ENCODE data around the gene NAGPA. TPM values are rescaled to one million over a fixed set of nuclear protein-coding genes. Genes with fewer than 3 reads are reported as not detected.

Gene NAGPA
- total RNA-seq, 1 experiment from 2014 or later: 15.9 TPM

DNA sequence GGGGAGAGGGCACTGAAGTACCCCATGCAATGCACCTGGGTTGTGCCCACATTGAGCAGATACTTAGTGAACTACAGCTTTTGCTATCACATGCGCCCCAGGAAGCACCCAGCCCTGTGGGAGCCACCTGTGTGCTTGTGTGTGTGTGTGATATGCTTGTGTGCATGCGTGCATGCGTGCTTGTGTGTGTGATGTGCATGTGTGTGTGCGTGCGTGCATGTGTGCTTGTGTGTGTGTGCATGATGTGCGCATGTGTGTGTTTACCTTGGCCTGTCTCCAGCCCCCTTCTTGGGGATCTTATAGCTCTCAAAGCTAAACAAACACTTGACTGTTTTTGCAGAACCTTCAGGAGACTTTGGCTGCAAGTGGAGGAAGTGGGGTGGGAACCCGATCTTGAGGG lies 31.2 kb upstream of the NAGPA start:
- Mint-ChIP-seq H3K36me3 (ENCODE audit: insufficient read depth, unreplicated experiment) (no peaks in the 10 kb centered on the region), H3K4me1 (ENCODE audit: low read depth, unreplicated experiment) (no peaks in the 10 kb centered on the region), H3K4me3 (ENCODE audit: unreplicated experiment) (no peak overlapping the region), H3K9me3 (ENCODE audit: unreplicated experiment) (no peaks in the 10 kb centered on the region), H3K27ac (ENCODE audit: unreplicated experiment) (no peak overlapping the region), H3K27me3 (ENCODE audit: insufficient read depth, unreplicated experiment) (peaks cover 7% of the 10 kb centered on the region)
- CTCF ChIA-PET: no interaction called here
- no TSS peak for BruUV-seq (replicated peaks)
- Histone ChIP-seq H3K9me3 (no peaks in the 10 kb centered on the region), H3K4me1 (no peaks in the 10 kb centered on the region), H3K27me3 (replicated peaks; ENCODE audit: control insufficient read depth, insufficient read depth, low read length) (no peaks in the 10 kb centered on the region), H3K36me3 (ENCODE audit: control insufficient read depth, insufficient read depth, low read length) (no peaks in the 10 kb centered on the region), H3K4me3 (ENCODE audit: low read depth, low read length) (no peak overlapping the region)
- POLR2A ChIA-PET: no interaction called here
- intact Hi-C loops (cut with micrococcal nuclease; ENCODE audit: unreplicated experiment): no loop called here
- no peak for DNase-seq
- TF ChIP-seq, protein P1, sequence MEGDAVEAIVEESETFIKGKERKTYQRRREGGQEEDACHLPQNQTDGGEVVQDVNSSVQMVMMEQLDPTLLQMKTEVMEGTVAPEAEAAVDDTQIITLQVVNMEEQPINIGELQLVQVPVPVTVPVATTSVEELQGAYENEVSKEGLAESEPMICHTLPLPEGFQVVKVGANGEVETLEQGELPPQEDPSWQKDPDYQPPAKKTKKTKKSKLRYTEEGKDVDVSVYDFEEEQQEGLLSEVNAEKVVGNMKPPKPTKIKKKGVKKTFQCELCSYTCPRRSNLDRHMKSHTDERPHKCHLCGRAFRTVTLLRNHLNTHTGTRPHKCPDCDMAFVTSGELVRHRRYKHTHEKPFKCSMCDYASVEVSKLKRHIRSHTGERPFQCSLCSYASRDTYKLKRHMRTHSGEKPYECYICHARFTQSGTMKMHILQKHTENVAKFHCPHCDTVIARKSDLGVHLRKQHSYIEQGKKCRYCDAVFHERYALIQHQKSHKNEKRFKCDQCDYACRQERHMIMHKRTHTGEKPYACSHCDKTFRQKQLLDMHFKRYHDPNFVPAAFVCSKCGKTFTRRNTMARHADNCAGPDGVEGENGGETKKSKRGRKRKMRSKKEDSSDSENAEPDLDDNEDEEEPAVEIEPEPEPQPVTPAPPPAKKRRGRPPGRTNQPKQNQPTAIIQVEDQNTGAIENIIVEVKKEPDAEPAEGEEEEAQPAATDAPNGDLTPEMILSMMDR (IDR thresholded peaks at IDR 0.05; ENCODE audit: insufficient read depth in 1 of 2, low read depth in 1 of 2, low read length in 1 of 2, severe bottlenecking in 1 of 2, unreplicated experiment in 1 of 2): no peak

- H3K4me3 ChIP-seq (ENCODE audit: low read depth, low read length): no peak overlapping the region
- DNase-seq: no peak
- BruUV-seq (replicated peaks): no TSS peak
- H3K4me3 Mint-ChIP-seq (ENCODE audit: unreplicated experiment): no peak overlapping the region
- H3K9me3 ChIP-seq: no peaks in the 10 kb centered on the region
- no peaks in the 10 kb centered on the region for H3K9me3 Mint-ChIP-seq (ENCODE audit: unreplicated experiment)
- TF ChIP-seq, protein P1 (IDR thresholded peaks at IDR 0.05; ENCODE audit: insufficient read depth in 1 of 2, low read depth in 1 of 2, low read length in 1 of 2, severe bottlenecking in 1 of 2, unreplicated experiment in 1 of 2): peak in 1 of 2 experiments; percentile 14
- H3K27me3 ChIP-seq (replicated peaks; ENCODE audit: control insufficient read depth, insufficient read depth, low read length): no peaks in the 10 kb centered on the region
- intact Hi-C loops (cut with micrococcal nuclease; ENCODE audit: unreplicated experiment): no loop called here
- ChIA-PET CTCF (no interaction called here), POLR2A (no interaction called here)
- H3K27me3 Mint-ChIP-seq (ENCODE audit: insufficient read depth, unreplicated experiment): peaks cover 7% of the 10 kb centered on the region
- no peaks in the 10 kb centered on the region for H3K36me3 ChIP-seq (ENCODE audit: control insufficient read depth, insufficient read depth, low read length)
- no peaks in the 10 kb centered on the region for H3K36me3 Mint-ChIP-seq (ENCODE audit: insufficient read depth, unreplicated experiment)
- no peak overlapping the region for H3K27ac Mint-ChIP-seq (ENCODE audit: unreplicated experiment)
- H3K4me1 Mint-ChIP-seq (ENCODE audit: low read depth, unreplicated experiment): no peaks in the 10 kb centered on the region
- no peaks in the 10 kb centered on the region for H3K4me1 ChIP-seq
Observed at GRCh38 chr16:5062790-5063765, 29.3 kb upstream of the NAGPA start.

DNA sequence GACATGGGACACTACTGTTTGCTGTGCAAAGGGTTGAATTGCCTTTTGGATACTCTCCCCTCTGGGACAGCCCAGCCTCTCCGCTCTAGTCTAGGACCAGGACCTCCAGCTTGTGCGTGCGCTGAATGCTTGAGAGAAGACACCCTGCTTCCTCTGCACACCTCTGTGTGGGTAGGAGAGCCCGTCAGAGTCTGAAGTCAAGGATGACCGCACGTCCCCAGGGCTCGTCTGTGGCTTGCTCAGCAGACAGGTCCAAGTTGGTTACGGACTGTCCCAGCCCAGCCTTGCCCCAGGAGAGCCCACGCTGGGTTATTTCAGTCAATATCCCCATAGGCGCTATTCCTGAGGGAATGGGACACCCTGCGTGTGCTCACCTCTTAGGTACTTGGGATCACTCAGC lies 28.3 kb upstream of the NAGPA start:
- DNase-seq: no peak
- no peaks in the 10 kb centered on the region for H3K4me1 Mint-ChIP-seq (ENCODE audit: low read depth, unreplicated experiment)
- Histone ChIP-seq H3K4me1 (no peaks in the 10 kb centered on the region), H3K4me3 (ENCODE audit: low read depth, low read length) (no peak overlapping the region), H3K27me3 (replicated peaks; ENCODE audit: control insufficient read depth, insufficient read depth, low read length) (no peaks in the 10 kb centered on the region), H3K36me3 (ENCODE audit: control insufficient read depth, insufficient read depth, low read length) (no peaks in the 10 kb centered on the region), H3K9me3 (no peaks in the 10 kb centered on the region)
- ChIA-PET POLR2A (no interaction called here), CTCF (interaction anchor here (0.7 kb wide), 1 partner anchor 69 kb away, joined by 4 read pairs; no protein-coding TSS in a partner anchor)
- no peaks in the 10 kb centered on the region for H3K9me3 Mint-ChIP-seq (ENCODE audit: unreplicated experiment)
- intact Hi-C loops (cut with micrococcal nuclease; ENCODE audit: unreplicated experiment): no loop called here
- no peak overlapping the region for H3K4me3 Mint-ChIP-seq (ENCODE audit: unreplicated experiment)
- peaks cover 5% of the 10 kb centered on the region for H3K27me3 Mint-ChIP-seq (ENCODE audit: insufficient read depth, unreplicated experiment)
- H3K27ac Mint-ChIP-seq (ENCODE audit: unreplicated experiment): no peak overlapping the region
- BruUV-seq (replicated peaks): no TSS peak
- no peaks in the 10 kb centered on the region for H3K36me3 Mint-ChIP-seq (ENCODE audit: insufficient read depth, unreplicated experiment)
- TF ChIP-seq, protein P1 (IDR thresholded peaks at IDR 0.05; ENCODE audit: insufficient read depth in 1 of 2, low read depth in 1 of 2, low read length in 1 of 2, severe bottlenecking in 1 of 2, unreplicated experiment in 1 of 2): no peak

Data from Caco-2 (cell line).